ENCODE measurements around the gene EVA1C. TPM values are rescaled to one million over a fixed set of nuclear protein-coding genes. Genes with fewer than 3 reads are reported as not detected.
"Not testable (repeated sequence)": the region's sequence is repeated elsewhere in the genome, so short reads cannot be mapped to it uniquely, and the experiment has no call there.

EVA1C gene
- total RNA-seq, 2 experiments from 2014 or later = 3.0 to 3.5 TPM

- POLR2A ChIA-PET = no interaction called here
- H3K27ac Mint-ChIP-seq = no peak overlapping the region
- DNase-seq (no peak), ATAC-seq (no peak)
- no peaks in the 10 kb centered on the region for H3K9me3 Mint-ChIP-seq (ENCODE audit: insufficient read depth)
- H3K4me1 Mint-ChIP-seq (ENCODE audit: low read depth) = peaks cover 12% of the 10 kb centered on the region
- CTCF ChIA-PET = no interaction called here
- H3K27me3 Mint-ChIP-seq (ENCODE audit: low read depth) = no peaks in the 10 kb centered on the region
- no peak overlapping the region for H3K4me3 Mint-ChIP-seq
- no peaks in the 10 kb centered on the region for H3K36me3 Mint-ChIP-seq (ENCODE audit: low read depth)
These were observed 120.1 kb downstream of the EVA1C start for GRCh38 chr21:32532636-32533035.

- CTCF ChIA-PET = no interaction called here
- Mint-ChIP-seq H3K36me3 (ENCODE audit: low read depth) (no peaks in the 10 kb centered on the region), H3K27ac (no peak overlapping the region), H3K9me3 (ENCODE audit: insufficient read depth) (no peaks in the 10 kb centered on the region), H3K27me3 (ENCODE audit: low read depth) (no peaks in the 10 kb centered on the region), H3K4me3 (no peak overlapping the region), H3K4me1 (ENCODE audit: low read depth) (peaks cover 12% of the 10 kb centered on the region)
- ATAC-seq (no peak), DNase-seq (no peak)
- POLR2A ChIA-PET = no interaction called here
These were observed 120.5 kb downstream of the EVA1C start for GRCh38 chr21:32533053-32533452.

- CTCF ChIA-PET = no interaction called here
- Mint-ChIP-seq H3K36me3 (ENCODE audit: low read depth) (no peaks in the 10 kb centered on the region), H3K4me3 (no peak overlapping the region), H3K9me3 (ENCODE audit: insufficient read depth) (no peaks in the 10 kb centered on the region), H3K27me3 (ENCODE audit: low read depth) (no peaks in the 10 kb centered on the region), H3K4me1 (ENCODE audit: low read depth) (peaks cover 15% of the 10 kb centered on the region), H3K27ac (no peak overlapping the region)
- POLR2A ChIA-PET = no interaction called here
- ATAC-seq = no peak
- no peak for DNase-seq
These were observed 121.1 kb downstream of the EVA1C start for GRCh38 chr21:32533611-32534010.

GRCh38 chr21:32534113-32534512 lies 121.6 kb downstream of the EVA1C start:
- Mint-ChIP-seq H3K27me3 (ENCODE audit: low read depth) (no peaks in the 10 kb centered on the region), H3K36me3 (ENCODE audit: low read depth) (no peaks in the 10 kb centered on the region), H3K27ac (no peak overlapping the region), H3K9me3 (ENCODE audit: insufficient read depth) (no peaks in the 10 kb centered on the region), H3K4me3 (no peak overlapping the region), H3K4me1 (ENCODE audit: low read depth) (peaks cover 20% of the 10 kb centered on the region)
- DNase-seq = no peak
- POLR2A ChIA-PET = no interaction called here
- ATAC-seq = no peak
- CTCF ChIA-PET = no interaction called here

GRCh38 chr21:32535612-32536011 lies 123.1 kb downstream of the EVA1C start:
- no peaks in the 10 kb centered on the region for H3K36me3 Mint-ChIP-seq (ENCODE audit: low read depth)

GRCh38 chr21:32537569-32537881 lies 125.0 kb downstream of the EVA1C start:
- ChIA-PET POLR2A (no interaction called here), CTCF (interaction anchor here (1.1 to 2.4 kb wide), 4 partner anchors 23 to 134 kb away, joined by 5 to 15 read pairs (median 8); no protein-coding TSS in a partner anchor)
- DNase-seq (no peak), ATAC-seq (no peak)
- peaks cover 22% of the 10 kb centered on the region for H3K4me1 Mint-ChIP-seq (ENCODE audit: low read depth)
- no peaks in the 10 kb centered on the region for H3K27me3 Mint-ChIP-seq (ENCODE audit: low read depth)
- H3K9me3 Mint-ChIP-seq (ENCODE audit: insufficient read depth) = no peaks in the 10 kb centered on the region
- H3K4me3 Mint-ChIP-seq = no peak overlapping the region
- H3K36me3 Mint-ChIP-seq (ENCODE audit: low read depth) = no peaks in the 10 kb centered on the region
- no peak overlapping the region for H3K27ac Mint-ChIP-seq

More at GRCh38 chr21:32535612-32536011, 123.1 kb downstream of the EVA1C start:
- ChIA-PET POLR2A (no interaction called here), CTCF (no interaction called here)
- no peak overlapping the region for H3K4me3 Mint-ChIP-seq
- DNase-seq (no peak), ATAC-seq (no peak)
- H3K4me1 Mint-ChIP-seq (ENCODE audit: low read depth) = peaks cover 22% of the 10 kb centered on the region
- no peak overlapping the region for H3K27ac Mint-ChIP-seq
- no peaks in the 10 kb centered on the region for H3K27me3 Mint-ChIP-seq (ENCODE audit: low read depth)
- H3K9me3 Mint-ChIP-seq (ENCODE audit: insufficient read depth) = no peaks in the 10 kb centered on the region

- Mint-ChIP-seq H3K27ac (peak overlapping the region; percentile 69), H3K4me1 (ENCODE audit: low read depth) (peaks cover 22% of the 10 kb centered on the region), H3K27me3 (ENCODE audit: low read depth) (no peaks in the 10 kb centered on the region), H3K4me3 (peak overlapping the region; percentile 19), H3K36me3 (ENCODE audit: low read depth) (no peaks in the 10 kb centered on the region), H3K9me3 (ENCODE audit: insufficient read depth) (no peaks in the 10 kb centered on the region)
- CTCF ChIA-PET = interaction anchor here (0.8 to 2.4 kb wide), 7 partner anchors 12 to 135 kb away, joined by 3 to 15 read pairs (median 5); no protein-coding TSS in a partner anchor
- peak; percentile 94 for ATAC-seq
- peak; percentile 78 for DNase-seq
- POLR2A ChIA-PET = interaction anchor here (1.0 kb wide), 1 partner anchor 12 kb away, joined by 3 read pairs; no protein-coding TSS in a partner anchor
These were observed 125.8 kb downstream of the EVA1C start for GRCh38 chr21:32538147-32538792.

- ChIA-PET POLR2A (no interaction called here), CTCF (interaction anchor here (1.3 to 2.4 kb wide), 4 partner anchors 13 to 136 kb away, joined by 3 to 15 read pairs (median 8); no protein-coding TSS in a partner anchor)
- DNase-seq = no peak
- no peak overlapping the region for H3K4me3 Mint-ChIP-seq
- no peaks in the 10 kb centered on the region for H3K36me3 Mint-ChIP-seq (ENCODE audit: low read depth)
- no peaks in the 10 kb centered on the region for H3K27me3 Mint-ChIP-seq (ENCODE audit: low read depth)
- H3K4me1 Mint-ChIP-seq (ENCODE audit: low read depth) = peaks cover 22% of the 10 kb centered on the region
- H3K27ac Mint-ChIP-seq = no peak overlapping the region
- H3K9me3 Mint-ChIP-seq (ENCODE audit: insufficient read depth) = no peaks in the 10 kb centered on the region
- ATAC-seq = no peak
These were observed 126.9 kb downstream of the EVA1C start for GRCh38 chr21:32539378-32539777.

- H3K27me3 Mint-ChIP-seq (ENCODE audit: low read depth); CTCF ChIA-PET; H3K36me3 Mint-ChIP-seq (ENCODE audit: low read depth); H3K9me3 Mint-ChIP-seq (ENCODE audit: insufficient read depth); ATAC-seq; DNase-seq; H3K27ac Mint-ChIP-seq; POLR2A ChIA-PET; H3K4me3 Mint-ChIP-seq: not testable (repeated sequence)
- H3K4me1 Mint-ChIP-seq (ENCODE audit: low read depth) = peaks cover 10% of the 10 kb centered on the region
These were observed 130.6 kb downstream of the EVA1C start for GRCh38 chr21:32543056-32543455.

- Mint-ChIP-seq H3K9me3 (ENCODE audit: insufficient read depth) (no peaks in the 10 kb centered on the region), H3K27ac (no peak overlapping the region), H3K4me3 (no peak overlapping the region), H3K36me3 (ENCODE audit: low read depth) (no peaks in the 10 kb centered on the region), H3K27me3 (ENCODE audit: low read depth) (no peaks in the 10 kb centered on the region), H3K4me1 (ENCODE audit: low read depth) (peaks cover 3% of the 10 kb centered on the region)
- ChIA-PET CTCF (interaction anchor here (0.9 kb wide), 1 partner anchor 18 kb away, joined by 3 read pairs; no protein-coding TSS in a partner anchor), POLR2A (no interaction called here)
- DNase-seq (no peak), ATAC-seq (no peak)
These were observed 131.5 kb downstream of the EVA1C start for GRCh38 chr21:32543975-32544374.

GRCh38 chr21:32544697-32545096 lies 132.2 kb downstream of the EVA1C start:
- ChIA-PET CTCF (interaction anchor here (0.9 kb wide), 1 partner anchor 17 kb away, joined by 3 read pairs; no protein-coding TSS in a partner anchor), POLR2A (no interaction called here)
- H3K9me3 Mint-ChIP-seq (ENCODE audit: insufficient read depth) = no peaks in the 10 kb centered on the region
- no peaks in the 10 kb centered on the region for H3K36me3 Mint-ChIP-seq (ENCODE audit: low read depth)
- H3K4me1 Mint-ChIP-seq (ENCODE audit: low read depth) = no peaks in the 10 kb centered on the region
- DNase-seq = no peak
- H3K27ac Mint-ChIP-seq = no peak overlapping the region
- H3K4me3 Mint-ChIP-seq = no peak overlapping the region
- peaks cover under 1% of the 10 kb centered on the region for H3K27me3 Mint-ChIP-seq (ENCODE audit: low read depth)
- ATAC-seq = no peak

- no peak for DNase-seq
- no peaks in the 10 kb centered on the region for H3K36me3 Mint-ChIP-seq (ENCODE audit: low read depth)
- H3K4me1 Mint-ChIP-seq (ENCODE audit: low read depth) = no peaks in the 10 kb centered on the region
- no peaks in the 10 kb centered on the region for H3K9me3 Mint-ChIP-seq (ENCODE audit: insufficient read depth)
- no peak overlapping the region for H3K27ac Mint-ChIP-seq
- ATAC-seq = no peak
- peaks cover 3% of the 10 kb centered on the region for H3K27me3 Mint-ChIP-seq (ENCODE audit: low read depth)
- ChIA-PET CTCF (no interaction called here), POLR2A (no interaction called here)
- no peak overlapping the region for H3K4me3 Mint-ChIP-seq
These were observed 133.5 kb downstream of the EVA1C start for GRCh38 chr21:32545948-32546441.

All from activated CD8-positive, alpha-beta T cell treated with anti-CD3 and anti-CD28 coated beads, Interleukin-2, amount 10 ng/mL, durations not matched to agents 7 days and 5 days (primary cell).